KMS-11 (cell line): Measurements from ENCODE around the gene EFCAB10.
"Not testable (repeated sequence)": the region's sequence is repeated elsewhere in the genome, so short reads cannot be mapped to it uniquely, and the experiment has no call there.

Experiments
- H2AFZ ChIP-seq: fragments of 200-600 bp; sonication (generic); 2 replicates; pipeline ENCODE4 v1.6.1; 2016; ENCODE audit warnings: antibody characterized with exemption, mixed run types, low read depth
- H3K27ac ChIP-seq: fragments of 200-600 bp; sonication (generic); 2 replicates; pipeline ENCODE4 v1.6.1; 2016; ENCODE audit warnings: mild to moderate bottlenecking, mixed run types
- H3K27me3 ChIP-seq: fragments of 200-600 bp; sonication (generic); 2 replicates; pipeline ENCODE4 v1.6.1; 2017; ENCODE audit warnings: mild to moderate bottlenecking, low read depth, mixed run types, moderate library complexity; ENCODE audit not compliant: insufficient read depth
- H3K36me3 ChIP-seq: fragments of 200-600 bp; sonication (generic); 2 replicates; pipeline ENCODE4 v1.6.1; 2017; ENCODE audit warnings: mild to moderate bottlenecking, mixed run types; ENCODE audit not compliant: insufficient read depth
- H3K4me1 ChIP-seq: fragments of 200-600 bp; sonication (generic); 2 replicates; pipeline ENCODE4 v1.6.1; 2016; ENCODE audit warnings: mild to moderate bottlenecking, low read depth, mixed run types; ENCODE audit not compliant: poor library complexity, severe bottlenecking
- H3K4me2 ChIP-seq: fragments of 200-600 bp; sonication (generic); 2 replicates; pipeline ENCODE4 v1.7.0; 2016; ENCODE audit warnings: mild to moderate bottlenecking, mixed run types
- H3K4me3 ChIP-seq: fragments of 200-600 bp; sonication (generic); IDR thresholded peaks from 2 replicates; pipeline ENCODE4 v1.6.1; 2017; ENCODE audit warnings: low read depth, low read length, mixed read lengths; ENCODE audit not compliant: insufficient read depth
- H3K79me2 ChIP-seq: fragments of 200-600 bp; sonication (generic); 2 replicates; pipeline ENCODE4 v1.6.1; 2016; ENCODE audit warnings: low read depth, mixed run types; ENCODE audit not compliant: insufficient read depth
- H3K9ac ChIP-seq: fragments of 200-600 bp; sonication (generic); 2 replicates; pipeline ENCODE4 v1.6.1; 2016; ENCODE audit warnings: mild to moderate bottlenecking, mixed run types
- H4K20me1 ChIP-seq: fragments of 200-600 bp; sonication (generic); 2 replicates; pipeline ENCODE4 v1.6.1; 2016; ENCODE audit warnings: mild to moderate bottlenecking, mixed run types; ENCODE audit not compliant: insufficient read depth
- TF ChIP-seq, protein P1 (sequence below): fragments of 200-600 bp; sonication (generic); conservative IDR thresholded peaks from 2 replicates; pipeline ENCODE4 v1.6.1; 2017; ENCODE audit warnings: low read depth, mild to moderate bottlenecking, antibody characterized with exemption, low read length, moderate library complexity, mixed read lengths

EFCAB10 gene

DNA sequence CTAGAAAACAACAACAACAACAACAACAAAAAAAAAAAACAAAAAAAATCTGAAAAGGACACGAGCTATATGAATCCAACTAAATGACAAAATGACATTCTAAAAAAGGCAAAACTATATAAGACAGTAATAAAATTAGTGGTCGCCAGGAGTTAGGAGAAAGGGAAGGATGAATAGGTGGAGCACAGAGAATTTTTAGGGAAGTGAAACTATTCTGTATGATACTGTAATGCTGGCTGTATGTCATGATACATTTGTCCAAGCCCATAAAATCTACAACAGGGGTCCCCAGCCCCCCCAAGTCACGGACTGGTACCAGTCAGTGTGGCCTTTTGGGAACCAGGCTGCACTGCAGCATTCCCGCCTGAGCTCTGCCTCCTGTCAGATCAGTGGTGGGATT, 56.5 kb downstream of the EFCAB10 start:
- H3K4me2 ChIP-seq = no peak overlapping the region
- H3K27ac ChIP-seq = no peak overlapping the region

DNA sequence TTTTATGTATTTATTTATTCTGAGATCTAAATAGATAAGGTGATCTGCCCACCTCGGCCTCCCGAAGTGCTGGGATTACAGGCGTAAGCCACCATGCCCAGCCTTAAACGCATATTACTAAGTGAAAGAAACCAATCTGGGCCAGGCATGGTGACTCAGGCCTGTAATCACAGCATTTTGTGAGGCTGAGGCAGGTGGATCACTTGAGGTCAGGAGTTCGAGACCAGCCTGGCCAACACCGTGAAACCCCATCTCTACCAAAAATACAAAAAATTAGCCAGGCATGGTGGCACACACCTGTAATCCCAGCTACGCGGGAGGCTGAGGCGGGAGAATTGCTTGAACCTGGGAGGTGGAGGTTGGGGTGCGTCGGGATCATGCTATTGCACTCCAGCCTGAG, 56.9 kb downstream of the EFCAB10 start:
- H3K27ac ChIP-seq, H3K9ac ChIP-seq, H3K27me3 ChIP-seq, H3K4me3 ChIP-seq, H3K36me3 ChIP-seq, H4K20me1 ChIP-seq, H2AFZ ChIP-seq, H3K4me2 ChIP-seq: not testable (repeated sequence)
- peaks cover 21% of the 10 kb centered on the region for H3K79me2 ChIP-seq
- peaks cover 15% of the 10 kb centered on the region for H3K4me1 ChIP-seq

More for the DNA sequence above, 56.5 kb downstream of the EFCAB10 start:
- TF ChIP-seq, protein P1, sequence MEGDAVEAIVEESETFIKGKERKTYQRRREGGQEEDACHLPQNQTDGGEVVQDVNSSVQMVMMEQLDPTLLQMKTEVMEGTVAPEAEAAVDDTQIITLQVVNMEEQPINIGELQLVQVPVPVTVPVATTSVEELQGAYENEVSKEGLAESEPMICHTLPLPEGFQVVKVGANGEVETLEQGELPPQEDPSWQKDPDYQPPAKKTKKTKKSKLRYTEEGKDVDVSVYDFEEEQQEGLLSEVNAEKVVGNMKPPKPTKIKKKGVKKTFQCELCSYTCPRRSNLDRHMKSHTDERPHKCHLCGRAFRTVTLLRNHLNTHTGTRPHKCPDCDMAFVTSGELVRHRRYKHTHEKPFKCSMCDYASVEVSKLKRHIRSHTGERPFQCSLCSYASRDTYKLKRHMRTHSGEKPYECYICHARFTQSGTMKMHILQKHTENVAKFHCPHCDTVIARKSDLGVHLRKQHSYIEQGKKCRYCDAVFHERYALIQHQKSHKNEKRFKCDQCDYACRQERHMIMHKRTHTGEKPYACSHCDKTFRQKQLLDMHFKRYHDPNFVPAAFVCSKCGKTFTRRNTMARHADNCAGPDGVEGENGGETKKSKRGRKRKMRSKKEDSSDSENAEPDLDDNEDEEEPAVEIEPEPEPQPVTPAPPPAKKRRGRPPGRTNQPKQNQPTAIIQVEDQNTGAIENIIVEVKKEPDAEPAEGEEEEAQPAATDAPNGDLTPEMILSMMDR = no peak
- no peak overlapping the region for H3K9ac ChIP-seq
- no peaks in the 10 kb centered on the region for H3K27me3 ChIP-seq
- H3K79me2 ChIP-seq = peaks cover 17% of the 10 kb centered on the region
- no peak overlapping the region for H3K4me3 ChIP-seq
- no peaks in the 10 kb centered on the region for H4K20me1 ChIP-seq
- peaks cover 13% of the 10 kb centered on the region for H3K4me1 ChIP-seq
- H3K36me3 ChIP-seq = no peaks in the 10 kb centered on the region
- H2AFZ ChIP-seq = no peak overlapping the region

DNA sequence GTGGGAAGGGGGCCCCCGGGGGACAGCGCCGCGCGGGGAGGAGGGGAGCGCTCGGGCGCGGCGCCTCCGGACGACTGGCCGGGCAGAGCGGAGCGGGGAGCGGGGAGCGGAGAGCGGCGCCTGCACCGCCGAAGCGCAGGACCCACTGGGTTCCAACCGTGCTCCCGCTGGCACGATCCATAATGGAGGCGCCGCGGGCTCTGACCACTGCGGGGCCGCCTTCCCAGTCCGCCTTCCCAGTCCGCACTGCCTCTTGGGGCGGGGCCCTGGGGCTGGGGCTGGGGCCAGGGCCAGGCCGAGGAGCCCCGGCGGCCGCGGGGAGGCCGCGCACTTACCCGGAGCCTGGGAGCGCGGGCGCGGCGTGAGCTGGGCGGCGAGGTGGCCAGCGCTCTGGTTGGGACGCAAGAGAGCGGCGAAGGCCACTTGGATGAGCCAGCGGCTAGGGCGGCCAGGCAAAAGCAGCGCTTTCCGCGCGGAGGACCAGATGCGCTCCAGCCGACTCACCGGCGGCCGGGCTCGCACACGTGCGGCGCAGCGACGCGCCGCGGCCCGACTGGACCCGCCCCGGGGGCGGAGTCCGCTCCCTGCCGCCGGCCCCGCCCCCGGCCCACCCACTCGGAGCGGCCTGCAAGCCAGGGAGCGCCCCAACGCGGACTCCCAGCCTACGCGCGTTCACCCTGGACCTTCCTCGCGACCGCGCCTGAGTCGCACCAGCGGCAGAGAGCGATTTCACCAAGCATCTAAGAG, 59.4 kb downstream of the EFCAB10 start, which contains the start of gene PUS7:
PUS7 (minus strand) TSS at position 555 of the 747 bp plus-strand sequence. CDS start 13,759 bp downstream, outside the sequence.
- H3K27ac ChIP-seq = peak within 1 kb of the TSS; percentile 77
- peaks cover 26% of the 10 kb centered on the region for H3K4me1 ChIP-seq
- no peaks in the 10 kb centered on the region for H3K27me3 ChIP-seq
- H4K20me1 ChIP-seq = peaks cover 8% of the 10 kb centered on the region; the same call in 1 of the 2 replicates
- no peak within 1 kb of the TSS for H3K4me3 ChIP-seq
- no peaks in the 10 kb centered on the region for H3K36me3 ChIP-seq
- TF ChIP-seq, protein P1 = no peak
- H3K9ac ChIP-seq = peak within 1 kb of the TSS; percentile 93
- peak within 1 kb of the TSS; percentile 78 for H3K4me2 ChIP-seq
- peak within 1 kb of the TSS; percentile 99 for H2AFZ ChIP-seq
- peaks cover 46% of the 10 kb centered on the region for H3K79me2 ChIP-seq

DNA sequence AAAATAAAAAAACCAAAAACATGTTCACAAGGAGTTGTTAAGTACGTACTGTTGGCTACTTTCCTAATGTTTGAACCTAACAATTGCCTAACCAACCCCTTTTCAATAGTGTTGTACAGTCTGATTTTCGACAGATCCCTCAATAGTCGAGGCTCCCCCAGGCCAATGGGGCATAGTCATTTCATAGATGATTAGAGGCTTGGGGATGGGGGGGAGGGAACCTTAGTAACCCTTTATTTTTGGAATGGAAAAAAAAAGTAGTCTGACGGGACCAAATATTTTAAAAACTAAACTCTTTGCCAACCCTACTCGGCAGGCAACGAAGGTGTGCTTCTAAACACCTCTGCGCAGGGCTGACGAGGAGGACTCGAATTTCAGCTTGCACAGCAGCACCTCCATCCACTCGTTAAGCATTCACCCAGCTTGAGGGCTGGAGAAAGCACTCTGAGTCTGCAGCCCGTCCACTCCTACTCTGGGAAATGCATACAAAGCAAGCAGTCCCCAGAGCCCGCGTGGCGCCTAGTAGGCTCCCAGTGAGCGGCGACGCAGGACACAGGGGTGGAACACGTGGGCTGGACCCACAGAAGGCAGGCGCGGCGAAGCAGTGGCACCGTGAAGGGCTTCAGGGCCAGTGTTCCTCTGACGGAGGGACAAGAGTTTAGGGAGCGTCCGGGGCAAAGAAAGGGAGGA, 60.1 kb downstream of the EFCAB10 start:
- Histone ChIP-seq H2AFZ (peak overlapping the region; percentile 99), H3K4me3 (no peak overlapping the region), H3K27ac (peak overlapping the region; percentile 77), H3K79me2 (peaks cover 53% of the 10 kb centered on the region), H3K9ac (peak overlapping the region; percentile 93), H3K4me2 (peak overlapping the region; percentile 56), H3K27me3 (no peaks in the 10 kb centered on the region), H3K4me1 (peaks cover 29% of the 10 kb centered on the region), H3K36me3 (no peaks in the 10 kb centered on the region), H4K20me1 (peaks cover 8% of the 10 kb centered on the region; the same call in 1 of the 2 replicates)
- TF ChIP-seq, protein P1 = no peak

DNA sequence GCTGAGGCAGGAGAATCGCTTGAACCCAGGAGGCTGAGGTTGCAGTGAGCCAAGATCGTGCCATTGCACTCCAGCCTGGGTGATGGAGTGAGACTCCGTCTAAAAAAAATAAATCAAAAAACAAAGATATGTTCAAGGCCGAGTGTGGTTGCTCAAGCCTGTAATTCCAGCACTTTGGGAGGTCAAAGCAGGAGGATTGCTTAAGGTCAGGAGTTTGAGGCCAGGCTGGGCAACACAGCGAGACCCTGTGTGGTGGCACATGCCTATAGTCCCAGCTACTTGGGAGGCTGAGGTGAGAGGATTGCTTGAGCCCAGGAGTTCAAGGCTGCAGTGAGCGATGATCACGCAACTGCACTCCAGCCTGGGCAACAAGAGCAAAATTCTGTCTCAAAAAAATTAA, 60.7 kb downstream of the EFCAB10 start:
- H3K4me3 ChIP-seq, H3K27me3 ChIP-seq, H4K20me1 ChIP-seq, H3K27ac ChIP-seq, H2AFZ ChIP-seq, H3K36me3 ChIP-seq: not testable (repeated sequence)
- Histone ChIP-seq H3K9ac (peak overlapping the region; percentile 93; the same call in 1 of the 2 replicates), H3K4me1 (peaks cover 29% of the 10 kb centered on the region), H3K4me2 (peak overlapping the region; percentile 56), H3K79me2 (peaks cover 59% of the 10 kb centered on the region)
